Eye (tissue), 1 donor: ENCODE results near the gene TSR1.

Source experiments
- DNase-seq: peaks from one replicate; pipeline ENCODE4 v3.0.0-alpha.2; 2015

TSR1 gene

GRCh38 chr17:2275722-2276121 lies 60.5 kb downstream of the TSR1 start:
- no peak for DNase-seq

GRCh38 chr17:2274414-2274813 lies 61.8 kb downstream of the TSR1 start:
- DNase-seq, result no peak
